ENCODE measurements around the gene EYS.

Gene EYS

GRCh38 chr6:64437996-64438395 lies 1269.0 kb downstream of the EYS start:
- DNase-seq (ENCODE audit: low spot score): no peak
- in situ Hi-C loops (cut with MboI; ENCODE audit: low pct_unique_long_range_greater_than_20kb, low sequenced_read_pairs, unreplicated experiment): no loop called here
- TF ChIP-seq CTCF (IDR thresholded peaks at IDR 0.05; ENCODE audit: extremely low read depth, insufficient read depth, missing control alignments): no peak

GRCh38 chr6:64429926-64430325 lies 1277.1 kb downstream of the EYS start:
- TF ChIP-seq CTCF (IDR thresholded peaks at IDR 0.05; ENCODE audit: extremely low read depth, insufficient read depth, missing control alignments): no peak
- no peak for DNase-seq (ENCODE audit: low spot score)
- in situ Hi-C loops (cut with MboI; ENCODE audit: low pct_unique_long_range_greater_than_20kb, low sequenced_read_pairs, unreplicated experiment): no loop called here

GRCh38 chr6:64428186-64428585 lies 1278.8 kb downstream of the EYS start:
- no peak for TF ChIP-seq CTCF (IDR thresholded peaks at IDR 0.05; ENCODE audit: extremely low read depth, insufficient read depth, missing control alignments)
- no peak for DNase-seq (ENCODE audit: low spot score)
- in situ Hi-C loops (cut with MboI; ENCODE audit: low pct_unique_long_range_greater_than_20kb, low sequenced_read_pairs, unreplicated experiment): no loop called here

GRCh38 chr6:64415926-64416325 lies 1291.1 kb downstream of the EYS start:
- in situ Hi-C loops (cut with MboI; ENCODE audit: low pct_unique_long_range_greater_than_20kb, low sequenced_read_pairs, unreplicated experiment): no loop called here
- no peak for DNase-seq (ENCODE audit: low spot score)
- TF ChIP-seq CTCF (IDR thresholded peaks at IDR 0.05; ENCODE audit: extremely low read depth, insufficient read depth, missing control alignments): no peak

- TF ChIP-seq CTCF (IDR thresholded peaks at IDR 0.05; ENCODE audit: extremely low read depth, insufficient read depth, missing control alignments): no peak
- in situ Hi-C loops (cut with MboI; ENCODE audit: low pct_unique_long_range_greater_than_20kb, low sequenced_read_pairs, unreplicated experiment): no loop called here
- no peak for DNase-seq (ENCODE audit: low spot score)
Measured at GRCh38 chr6:64411226-64411625, 1295.8 kb downstream of the EYS start.

GRCh38 chr6:64409948-64410347 lies 1297.1 kb downstream of the EYS start:
- in situ Hi-C loops (cut with MboI; ENCODE audit: low pct_unique_long_range_greater_than_20kb, low sequenced_read_pairs, unreplicated experiment): no loop called here
- no peak for TF ChIP-seq CTCF (IDR thresholded peaks at IDR 0.05; ENCODE audit: extremely low read depth, insufficient read depth, missing control alignments)
- DNase-seq (ENCODE audit: low spot score): no peak

GRCh38 chr6:64404396-64404795 lies 1302.6 kb downstream of the EYS start:
- DNase-seq (ENCODE audit: low spot score): no peak
- in situ Hi-C loops (cut with MboI; ENCODE audit: low pct_unique_long_range_greater_than_20kb, low sequenced_read_pairs, unreplicated experiment): no loop called here
- TF ChIP-seq CTCF (IDR thresholded peaks at IDR 0.05; ENCODE audit: extremely low read depth, insufficient read depth, missing control alignments): no peak
